Activated T-cell treated with anti-CD3 and anti-CD28 coated beads for 24 hours (primary cell): ENCODE data around the gene NR6A1.

Source experiments
- DNase-seq: peaks from one replicate; pipeline ENCODE4 v3.0.0-alpha.2; 2020; ENCODE audit warnings: low read depth

Gene NR6A1

DNA sequence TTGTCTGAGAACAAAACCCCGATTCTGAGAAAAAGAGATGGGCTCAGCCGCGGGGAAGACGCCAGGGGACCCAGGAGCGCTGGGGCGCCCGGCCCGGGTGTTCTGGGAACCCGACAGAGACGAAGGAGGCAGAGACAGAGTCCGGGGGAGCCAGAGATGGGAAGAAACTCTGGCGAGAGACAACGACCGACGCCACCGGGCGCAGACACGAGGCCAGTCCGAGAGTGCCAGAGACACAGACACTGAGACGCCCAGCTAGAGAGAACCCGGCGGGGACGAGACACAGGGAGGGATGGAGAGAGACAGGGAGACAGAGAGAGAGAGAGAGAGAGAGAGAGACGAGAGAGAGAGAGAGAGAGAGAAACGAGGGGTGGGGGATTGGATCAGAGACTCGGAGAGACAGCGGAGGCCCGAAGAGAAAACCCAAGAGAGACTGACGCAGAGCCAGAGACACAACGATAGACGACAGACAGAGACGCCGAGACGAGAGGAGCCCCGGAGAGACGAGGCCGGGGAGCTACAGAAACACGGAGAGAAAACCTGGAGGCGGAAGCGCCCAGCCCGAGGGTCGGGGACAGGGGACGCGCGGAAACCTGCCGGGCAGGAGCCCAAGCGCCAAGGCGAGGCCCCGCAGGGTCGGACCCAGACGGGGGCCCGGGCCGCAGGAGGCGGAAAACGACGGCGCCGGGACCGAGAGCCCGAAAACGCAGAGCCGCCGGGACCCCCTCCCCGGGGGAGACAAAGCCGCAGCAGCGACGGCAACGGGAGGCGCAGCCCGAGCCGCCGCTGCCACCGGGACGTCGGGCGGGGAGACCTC, 267.2 kb downstream of the NR6A1 start:
- no peak for DNase-seq

DNA sequence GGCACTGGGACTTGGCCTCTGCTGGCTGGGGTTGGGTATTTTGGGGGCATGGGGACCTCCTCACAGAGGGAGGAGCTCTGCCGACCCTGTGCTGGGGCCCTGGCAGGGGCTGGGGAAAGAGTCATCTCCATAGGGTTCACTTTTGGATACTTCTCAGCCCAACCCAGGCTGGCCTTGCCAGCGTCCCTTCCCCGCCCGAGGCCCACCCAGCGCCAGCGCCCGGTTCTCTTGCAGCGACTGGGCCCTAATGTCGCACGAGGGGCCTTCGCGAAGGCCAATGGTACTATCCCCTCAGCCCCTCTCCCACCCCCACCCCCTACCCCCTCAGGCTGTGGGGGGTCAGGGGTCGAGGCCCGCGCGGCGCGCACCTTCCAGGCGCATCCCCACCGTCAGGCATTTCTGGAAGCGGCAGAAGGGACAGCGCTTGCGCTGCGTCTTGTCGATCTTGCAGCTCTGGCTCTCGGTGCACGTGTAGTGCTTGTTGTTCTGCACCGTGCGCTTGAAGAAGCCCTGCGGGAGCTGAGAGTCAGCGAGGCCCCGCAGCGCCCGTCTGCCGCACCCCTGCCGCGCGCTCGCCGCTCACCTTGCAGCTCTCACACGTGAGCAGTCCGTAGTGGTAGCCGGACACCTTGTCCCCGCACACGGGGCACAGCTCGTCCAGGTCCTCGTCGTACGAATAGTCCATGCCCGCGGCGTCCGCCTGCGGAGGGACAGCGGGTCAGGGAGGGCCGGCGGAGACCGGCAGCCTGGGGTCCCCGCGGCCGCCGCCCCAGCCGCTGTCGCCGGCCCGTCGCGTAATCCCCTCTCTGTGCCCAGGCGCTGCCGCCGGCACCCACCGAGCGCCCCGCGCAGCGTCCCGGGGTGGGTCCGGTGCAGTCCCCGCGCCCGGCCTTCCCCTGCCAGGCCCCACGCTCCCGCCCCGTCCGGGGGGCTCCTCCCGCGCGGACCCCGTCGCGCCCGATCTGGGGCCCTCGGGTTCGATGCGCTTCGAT, 268.1 kb downstream of the NR6A1 start:
- DNase-seq: no peak

DNA sequence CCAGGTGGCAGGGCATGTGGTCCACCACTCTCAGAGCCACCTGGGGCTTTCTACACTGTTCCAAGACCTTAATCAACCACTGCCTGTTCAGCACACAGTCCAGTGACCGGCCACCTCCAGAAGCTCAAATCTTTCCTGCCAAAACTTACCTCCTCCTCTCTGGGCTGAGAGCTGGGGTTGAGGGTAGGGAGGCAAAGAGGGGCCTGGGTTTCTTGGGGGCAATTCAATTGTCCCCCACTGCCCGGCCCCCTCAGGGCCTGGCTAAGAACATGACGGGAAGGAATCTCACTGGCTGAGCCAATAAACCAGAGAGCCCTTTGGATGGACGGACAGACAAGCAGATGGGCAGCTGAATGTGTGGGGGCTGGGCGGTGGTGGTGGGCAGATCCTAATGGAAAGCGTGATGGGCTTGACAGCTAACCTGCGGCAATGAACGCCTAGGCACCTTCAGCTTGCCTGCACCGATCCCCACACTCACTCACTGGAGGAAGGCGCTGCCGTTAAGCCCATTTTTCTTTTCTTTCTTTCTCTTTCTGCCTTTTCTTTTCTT, 269.3 kb downstream of the NR6A1 start:
- no peak for DNase-seq

DNA sequence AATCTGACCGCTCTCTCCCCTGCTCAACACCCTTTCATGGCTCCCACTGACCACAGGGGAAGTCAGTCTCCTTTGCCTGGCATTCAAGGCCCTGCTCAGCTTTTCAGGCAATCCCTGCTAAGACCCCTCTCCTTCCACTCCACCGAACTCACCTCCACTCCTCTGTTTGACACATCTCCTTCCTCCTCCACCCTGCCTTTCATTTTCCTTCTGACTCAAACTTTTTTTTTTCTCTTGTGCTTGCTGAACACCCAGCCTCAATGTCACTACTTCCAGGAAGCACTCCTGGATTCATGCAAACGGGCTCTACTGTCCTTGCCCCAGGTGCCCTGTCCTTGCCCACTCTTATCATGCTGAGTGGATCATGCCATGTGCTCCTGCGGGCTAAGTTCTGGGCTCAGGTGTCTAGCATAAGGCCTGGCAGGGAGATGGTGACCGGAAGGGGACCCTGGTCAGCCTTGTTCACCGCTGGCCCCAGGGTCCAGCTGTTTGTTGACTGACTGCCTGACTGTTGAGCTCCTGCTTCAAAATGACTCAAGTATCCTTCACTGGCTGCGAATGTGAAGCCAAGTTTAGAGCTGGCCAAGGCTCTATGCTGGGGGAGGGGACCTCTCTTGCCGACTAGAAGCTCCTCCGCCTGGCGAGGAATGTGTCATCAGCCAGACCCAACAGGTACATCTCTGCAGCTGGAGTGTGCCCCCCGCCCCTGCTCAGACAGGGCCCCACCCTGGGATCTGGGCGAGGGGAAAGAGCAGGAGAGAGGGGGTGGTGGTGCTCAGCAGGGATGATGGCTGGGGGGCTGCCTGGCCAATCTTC, 270.1 kb downstream of the NR6A1 start:
- DNase-seq: no peak

DNA sequence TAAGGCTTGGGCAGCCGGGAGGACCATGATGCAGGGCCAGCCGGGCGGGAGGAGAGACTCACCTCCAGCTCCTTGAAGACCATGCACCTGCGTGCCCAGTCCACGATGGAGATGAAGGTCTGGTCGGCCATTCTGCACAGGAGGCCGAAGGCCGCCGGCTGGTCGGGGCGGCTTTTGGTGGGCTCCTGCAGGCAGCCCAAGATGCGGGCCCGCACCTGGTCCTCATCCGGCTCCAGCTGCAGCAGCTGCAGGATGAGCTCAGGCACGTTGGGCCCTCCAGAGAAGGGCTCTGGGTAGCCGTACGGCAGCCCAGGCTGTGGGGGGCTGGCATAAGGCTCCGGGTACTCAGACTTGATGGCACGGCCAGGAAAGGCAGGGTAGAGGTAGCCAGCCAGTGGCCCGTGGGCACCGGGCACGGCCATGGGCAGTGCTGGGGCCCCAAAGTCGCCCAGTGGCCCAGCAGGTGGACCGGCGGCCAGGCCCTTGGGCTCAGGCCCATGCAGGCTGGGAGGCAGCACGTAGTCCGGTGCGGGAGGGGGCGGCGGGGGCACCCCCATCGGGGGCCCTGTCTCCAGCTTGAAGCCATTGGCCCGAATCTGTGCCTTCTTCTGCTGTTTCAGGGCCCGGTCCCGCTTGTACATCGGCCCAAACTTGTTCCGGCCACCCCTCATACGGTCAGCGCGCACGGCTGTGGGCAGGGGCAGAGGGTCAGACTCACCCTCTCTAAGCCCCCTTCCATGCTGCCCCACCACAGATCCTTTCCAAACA, 270.9 kb downstream of the NR6A1 start:
- no peak for DNase-seq

DNA sequence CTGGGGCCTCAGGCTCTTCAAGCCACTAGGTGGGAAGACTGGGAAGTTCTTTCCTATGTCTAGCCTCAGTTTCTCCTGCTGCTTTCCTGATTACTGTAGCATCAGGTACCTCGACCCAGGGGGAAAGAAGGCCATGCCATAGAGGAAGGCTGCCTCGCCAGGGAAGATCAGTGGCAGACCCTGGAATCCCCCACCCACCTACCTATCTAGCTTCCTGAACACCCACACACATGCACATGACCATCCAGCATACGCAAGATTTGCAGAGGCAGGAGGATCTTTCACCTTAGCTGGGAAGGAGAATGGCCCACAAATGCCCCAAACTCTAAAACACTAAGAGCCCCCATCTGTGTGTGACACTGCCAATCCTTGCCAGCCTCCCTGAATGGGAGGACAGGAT, 271.9 kb downstream of the NR6A1 start:
- DNase-seq: no peak

DNA sequence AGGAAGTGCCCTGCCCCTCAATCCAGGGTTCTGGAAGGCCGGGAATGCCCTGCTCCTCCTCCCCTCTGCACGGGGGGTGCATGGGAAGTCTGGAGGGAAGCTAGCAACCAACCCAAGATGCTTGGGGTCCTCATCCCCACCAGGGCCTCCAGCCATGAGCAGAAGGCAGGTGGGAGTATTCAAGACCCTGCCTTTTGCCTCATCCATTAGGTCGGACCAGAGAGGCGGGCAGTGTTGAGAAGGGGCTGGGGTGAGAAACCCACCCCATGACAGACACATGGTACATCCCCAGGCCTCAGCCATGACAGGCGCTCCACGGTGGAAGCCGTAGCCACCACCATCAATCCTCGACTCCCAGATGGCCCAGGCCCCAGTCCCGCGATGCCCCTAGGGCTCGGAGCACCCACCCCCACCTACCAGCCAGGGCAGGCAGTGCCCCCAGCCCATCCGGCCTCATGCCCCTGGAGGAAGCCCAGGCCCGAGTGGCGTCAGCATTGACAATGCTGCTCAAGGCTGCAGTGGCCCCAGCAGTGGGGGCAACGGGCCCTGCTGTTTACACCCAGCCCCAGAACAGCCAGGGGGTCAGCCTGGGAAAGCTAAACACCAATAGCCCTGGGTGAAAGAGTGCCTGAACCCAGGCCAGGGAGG, 272.5 kb downstream of the NR6A1 start:
- no peak for DNase-seq

DNA sequence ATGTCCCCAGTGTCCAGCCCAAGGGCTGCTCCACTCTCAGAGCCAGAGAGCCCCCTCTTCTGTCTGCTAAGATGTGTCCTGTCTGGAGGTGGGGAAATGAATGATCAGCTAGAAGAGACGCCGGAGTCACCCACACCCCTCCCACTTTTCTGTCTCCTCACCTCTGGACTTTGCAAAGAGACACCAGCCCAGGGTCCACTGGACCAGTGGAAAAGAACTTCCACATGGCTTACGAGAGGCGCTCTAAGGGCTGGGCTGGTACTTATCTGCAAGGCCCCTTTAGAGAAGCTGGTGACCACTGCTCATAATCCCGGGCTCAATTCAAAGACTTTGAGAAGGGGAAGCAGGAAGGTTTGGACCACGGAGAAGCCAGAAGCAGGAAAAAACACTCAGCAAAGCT, 273.1 kb downstream of the NR6A1 start:
- DNase-seq: no peak

DNA sequence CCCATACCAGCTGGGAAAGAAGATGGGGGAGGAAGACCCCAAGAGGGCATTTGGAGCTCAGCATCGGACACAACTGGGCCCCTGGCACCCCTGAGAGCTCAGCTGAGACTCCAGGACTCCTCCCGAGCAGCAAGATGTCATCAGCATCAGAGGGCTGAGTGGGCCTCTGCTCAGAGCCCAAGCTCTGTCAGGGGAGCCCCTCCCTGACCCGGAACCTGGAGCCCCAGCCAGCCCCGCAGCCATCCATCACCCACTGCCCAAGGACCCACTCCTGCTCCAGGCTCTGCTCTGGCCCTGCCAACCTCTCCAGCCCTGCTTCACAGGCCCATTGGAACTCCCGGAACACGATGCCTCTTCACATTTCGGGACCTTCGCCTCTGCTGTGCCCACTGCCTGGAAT, 273.7 kb downstream of the NR6A1 start:
- DNase-seq: no peak

DNA sequence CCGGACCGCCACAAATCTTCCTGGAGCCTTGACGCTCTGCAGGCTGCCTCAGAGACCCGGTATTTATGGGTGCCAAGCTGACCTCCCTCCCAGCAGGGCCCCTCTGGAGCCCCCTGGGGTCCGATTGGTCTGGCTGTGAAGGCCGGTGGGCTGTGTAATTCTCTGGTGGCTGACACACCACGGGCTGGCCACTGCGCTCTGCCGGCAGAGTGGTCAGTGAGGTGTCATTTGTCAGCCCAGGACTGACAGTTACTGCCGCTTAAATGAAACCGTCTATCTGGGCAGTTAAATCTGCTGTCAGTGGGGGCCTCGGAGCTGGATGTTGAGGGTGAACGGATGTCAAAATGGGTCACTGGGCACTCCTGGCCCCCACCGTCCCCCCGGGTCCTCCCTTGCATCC, 274.6 kb downstream of the NR6A1 start:
- DNase-seq: no peak

DNA sequence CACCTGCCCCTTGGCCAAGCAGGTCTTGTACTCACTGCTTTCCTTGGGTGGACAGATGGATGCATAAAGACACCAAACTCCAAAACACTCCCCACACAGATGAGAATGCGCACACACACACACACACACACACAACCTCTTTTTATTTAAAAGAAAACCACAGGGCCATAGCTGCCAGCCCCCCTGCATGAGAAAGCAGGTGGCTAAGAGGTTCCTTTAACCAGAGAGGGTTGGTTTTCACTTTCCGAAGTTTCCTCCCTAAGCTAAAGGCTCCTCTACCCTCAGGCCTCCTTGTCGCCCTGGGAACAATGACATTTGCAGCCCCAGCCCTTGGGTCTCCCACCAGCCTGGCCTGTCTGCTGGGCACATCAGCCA, 275.0 kb downstream of the NR6A1 start:
- DNase-seq: no peak

DNA sequence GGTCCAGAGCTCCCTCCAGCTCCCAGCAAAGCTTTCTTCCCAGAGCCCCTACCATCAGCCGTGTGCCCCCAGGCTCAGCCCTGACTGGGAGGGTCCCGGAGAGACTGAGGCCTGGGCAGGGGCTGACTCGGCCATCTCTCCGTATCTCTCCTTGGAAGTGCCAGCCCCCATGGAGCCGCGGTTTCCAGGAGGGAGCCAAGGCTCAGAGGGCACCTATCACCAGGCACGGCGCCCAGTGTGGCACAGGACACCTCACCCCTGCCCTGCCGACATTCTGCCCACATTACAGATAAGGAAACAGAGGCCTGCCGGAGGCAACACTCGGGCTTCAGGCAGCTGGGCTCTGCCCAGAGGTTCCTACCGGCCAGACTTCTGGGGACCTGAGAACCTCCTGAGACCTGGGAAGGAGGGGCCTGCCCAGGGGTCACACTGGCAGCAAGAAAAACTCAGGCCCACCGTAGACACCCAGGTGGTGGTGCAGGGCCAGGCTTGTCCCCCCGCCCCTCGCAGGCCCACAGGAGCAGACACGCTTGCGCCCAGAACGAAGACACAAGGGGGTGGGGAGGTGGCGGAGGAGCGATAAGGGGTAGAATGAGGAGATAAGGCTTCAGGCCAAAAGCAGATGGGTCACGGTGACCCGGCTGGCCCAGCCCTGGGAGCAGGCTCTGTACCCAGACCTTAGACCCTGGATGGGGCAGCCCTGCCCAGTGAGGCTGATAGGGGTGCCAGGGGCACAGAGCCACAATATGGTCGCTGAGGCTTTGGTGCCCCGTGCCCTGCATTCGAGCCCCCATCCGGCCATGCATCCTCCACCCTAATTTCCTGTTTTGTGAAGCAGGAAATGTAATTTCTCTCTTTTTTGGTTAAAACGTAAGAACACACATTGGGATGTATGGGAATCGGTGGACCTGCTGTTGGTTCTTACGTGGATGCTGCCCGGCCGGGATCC, 275.7 kb downstream of the NR6A1 start:
- no peak for DNase-seq

DNA sequence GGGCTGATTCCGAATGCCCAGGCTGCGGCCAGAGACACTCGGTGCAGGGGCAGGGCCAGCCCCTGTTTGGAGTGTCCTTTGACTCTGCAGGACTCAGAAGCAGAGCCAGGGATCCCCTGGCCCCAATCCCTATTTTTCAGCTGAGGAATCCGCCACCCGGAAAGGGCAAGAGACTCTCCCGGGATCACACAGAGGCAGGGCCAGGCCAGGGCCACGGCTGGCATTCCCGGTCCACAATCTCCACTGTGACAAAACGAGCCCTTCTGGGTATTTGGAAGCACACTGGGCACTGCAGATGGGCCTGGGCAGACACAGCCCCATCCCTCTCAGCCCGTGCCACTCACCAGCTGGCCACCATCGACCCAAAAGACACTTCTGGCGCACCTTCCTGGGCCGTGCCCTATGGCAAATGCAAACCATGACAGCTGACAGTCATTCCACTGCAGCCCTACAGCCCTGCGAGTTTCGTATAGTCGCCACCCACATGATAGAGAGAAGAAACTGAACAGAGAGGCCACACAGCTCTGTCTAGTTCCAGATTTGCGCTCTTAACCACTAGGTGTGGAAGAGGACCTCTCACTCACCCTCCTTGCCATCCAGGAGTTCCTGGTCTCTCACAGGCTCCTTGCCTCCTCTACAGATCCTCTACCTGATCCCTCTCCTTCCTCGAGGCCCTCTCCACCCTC, 277.2 kb downstream of the NR6A1 start:
- DNase-seq: no peak

DNA sequence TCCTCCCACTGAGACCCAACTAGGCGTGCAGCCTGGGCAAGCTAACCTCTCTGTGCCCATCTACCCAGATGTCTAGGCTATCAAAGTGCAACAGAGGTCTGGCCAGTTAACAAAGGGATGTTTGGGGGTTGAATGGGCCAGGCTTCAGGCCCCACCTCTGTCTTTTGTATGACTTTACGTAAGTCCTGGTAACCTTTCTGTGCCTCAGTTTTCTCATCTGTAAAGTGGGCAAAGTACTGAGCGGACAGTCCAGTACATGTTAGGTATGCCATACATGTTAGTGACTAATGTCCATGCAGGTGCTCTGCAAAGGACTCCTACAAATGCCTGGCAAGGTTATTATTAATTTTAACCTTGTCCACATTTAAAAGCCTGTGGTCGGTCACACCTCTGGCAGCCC, 277.9 kb downstream of the NR6A1 start:
- DNase-seq: no peak

DNA sequence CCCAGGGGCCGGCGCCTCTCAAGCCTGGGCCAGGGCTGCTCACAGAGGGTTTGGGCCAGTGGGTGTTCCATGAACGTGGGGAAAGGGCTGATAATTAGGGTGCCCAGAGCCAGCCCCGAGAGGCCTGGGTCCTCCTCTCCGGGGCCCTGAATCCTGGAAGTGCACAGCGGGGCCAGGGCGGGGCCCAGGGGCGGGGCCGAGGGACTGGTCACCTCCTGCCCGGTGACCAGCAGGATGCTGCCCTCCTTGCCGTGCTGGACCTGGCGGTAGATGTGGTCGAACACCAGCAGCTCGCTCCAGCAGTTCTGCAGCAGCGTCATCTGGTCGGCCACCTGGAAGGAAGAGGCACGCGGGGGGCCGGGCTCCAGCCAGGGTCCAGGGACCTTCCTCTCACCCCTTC, 278.3 kb downstream of the NR6A1 start:
- DNase-seq: no peak

DNA sequence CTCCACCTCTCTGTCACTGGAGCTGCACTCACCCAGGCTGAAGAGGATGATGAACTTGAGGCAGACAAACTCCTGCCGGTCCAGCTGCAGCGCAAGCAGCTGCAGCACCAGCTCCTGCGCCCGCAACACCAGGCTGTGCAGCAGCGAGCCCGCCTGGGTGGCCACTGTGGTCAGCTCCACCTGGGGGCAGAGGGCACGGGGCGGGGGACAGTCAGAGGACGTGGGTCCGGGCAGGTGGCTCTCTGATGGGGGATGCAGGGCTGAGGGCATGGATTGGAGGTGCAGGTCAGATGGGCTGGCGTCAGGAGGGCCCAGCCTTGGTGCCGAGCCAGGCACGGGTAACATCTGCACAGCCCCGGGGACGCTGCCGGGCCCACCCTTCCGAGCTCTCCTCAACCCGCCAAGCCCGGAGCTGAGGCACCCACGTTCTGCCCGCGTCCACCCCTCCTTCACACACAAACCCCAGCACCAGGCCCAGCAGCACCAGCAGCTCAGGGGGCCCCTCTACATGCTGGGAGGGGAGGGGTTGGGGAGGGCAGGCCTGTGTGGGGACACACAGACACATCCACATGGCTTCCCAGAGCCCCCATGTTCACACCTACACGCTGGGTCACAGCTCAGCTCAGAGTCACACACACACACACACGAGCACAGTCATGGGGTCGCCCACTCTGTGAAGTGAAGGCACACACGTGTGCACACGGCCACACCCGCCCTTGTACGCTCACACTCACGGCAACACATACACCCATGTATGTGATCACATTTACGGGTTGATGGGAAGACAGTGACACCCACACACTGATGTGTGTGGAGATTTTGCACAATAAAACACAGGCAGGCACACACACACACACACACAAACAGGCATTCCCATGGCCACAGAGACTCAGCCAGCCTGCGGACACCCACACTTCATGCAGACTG, 279.8 kb downstream of the NR6A1 start:
- no peak for DNase-seq

DNA sequence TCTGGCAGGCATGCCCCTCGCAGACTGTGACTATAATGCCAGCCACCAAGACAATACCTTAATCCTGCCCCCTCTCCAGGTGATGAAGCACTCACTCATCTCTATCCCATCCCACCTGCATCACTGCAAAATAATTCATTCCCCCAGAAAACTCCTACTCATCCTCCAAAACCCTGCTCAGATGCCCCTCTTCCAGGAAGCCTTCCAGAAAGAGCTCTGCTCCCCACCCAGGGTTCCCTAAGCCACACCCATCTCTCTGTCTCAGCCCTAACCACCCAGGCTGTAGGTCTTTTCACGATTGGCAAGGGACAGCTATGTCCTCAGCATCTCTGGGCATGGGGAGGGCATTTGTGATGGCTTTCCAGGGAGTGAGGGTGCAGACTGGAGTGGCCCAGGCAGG, 281.1 kb downstream of the NR6A1 start:
- DNase-seq: no peak

DNA sequence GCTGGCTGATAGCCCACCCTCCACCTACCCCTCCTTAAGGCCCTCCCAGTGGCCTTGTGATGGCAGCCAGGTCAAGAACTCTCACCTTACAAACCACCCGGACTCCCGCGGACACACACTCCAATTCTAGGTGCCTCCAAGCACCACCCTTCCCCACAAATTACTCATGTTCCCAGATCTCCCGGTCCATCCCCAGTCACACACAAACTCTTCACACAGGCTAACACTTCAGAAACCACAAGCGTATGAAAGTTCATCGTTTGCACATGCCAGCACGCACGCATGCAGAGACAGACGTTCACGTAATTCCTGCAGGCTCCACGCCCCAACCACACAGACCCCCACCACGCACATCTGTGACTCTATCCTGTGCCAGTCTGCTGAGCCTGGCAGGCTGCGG, 281.9 kb downstream of the NR6A1 start:
- no peak for DNase-seq
